Measurements from ENCODE around the gene SLC4A8. TPM values are rescaled to one million over a fixed set of nuclear protein-coding genes. Genes with fewer than 3 reads are reported as not detected.
A peak's percentile ranks its signal among the peaks of the same experiment; 100 is the strongest.

The SLC4A8 gene
- total and polyA plus RNA-seq, 9 of the 15 experiments (the other 6 are each of a cell fraction or from before 2014, with no cell fraction given), result 0.04 to 1.5 (median 0.12) TPM; not detected in 2

DNA sequence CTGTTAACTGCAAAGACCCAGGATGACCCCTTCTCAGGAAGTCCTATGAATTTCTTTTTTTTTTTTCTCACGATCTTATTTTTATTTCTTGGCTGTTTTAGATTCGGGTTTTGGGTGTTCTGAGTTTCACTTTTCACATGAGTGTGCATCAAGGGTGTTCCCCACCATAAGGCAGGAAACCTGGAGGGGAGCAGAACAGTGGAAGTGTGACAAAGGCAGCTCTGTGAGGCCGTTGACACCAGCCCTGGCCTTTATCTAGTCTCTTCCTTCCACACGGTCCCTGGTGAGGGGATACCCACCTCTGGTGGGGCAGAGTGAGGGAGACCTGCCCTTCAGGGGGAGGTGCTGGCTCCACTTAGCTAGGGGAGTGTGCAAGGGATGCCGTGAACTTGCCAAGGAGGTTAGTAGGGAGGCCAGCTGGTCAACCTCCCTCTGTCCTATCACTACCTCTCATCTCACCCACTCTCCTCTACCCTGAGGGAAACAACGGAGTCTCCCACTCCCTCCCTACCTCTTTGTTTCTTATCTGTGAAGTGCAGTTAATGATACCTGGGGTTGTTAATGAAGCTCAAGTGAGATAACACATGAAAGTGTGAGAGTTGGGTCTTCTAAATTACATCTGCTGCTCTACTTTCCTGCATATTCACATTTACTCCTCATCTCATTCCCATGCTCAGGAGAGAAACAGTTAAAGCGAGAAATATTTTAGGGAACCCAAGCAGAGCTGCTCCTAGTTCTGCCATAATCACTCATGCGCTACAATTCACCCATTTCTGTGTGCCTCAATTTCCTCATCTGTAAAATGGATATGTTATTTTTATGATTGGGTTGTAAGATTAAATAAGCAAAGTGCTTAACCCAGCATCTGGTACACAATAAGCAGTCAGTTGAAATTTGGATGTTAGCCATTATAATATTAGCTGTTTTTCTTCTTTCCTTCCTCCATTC, 29.1 kb upstream of the SLC4A8 start:
- Histone ChIP-seq H3K4me1 (replicated peaks in 1 of 2; ENCODE audit: control insufficient read depth in 2 of 2, insufficient read depth in 2 of 2, low read length in 2 of 2) (peaks cover 24 to 27% of the 10 kb centered on the region in 2 experiments), H2AFZ (ENCODE audit: low read depth, low read length) (peak overlapping the region; percentile 62), H4K20me1 (replicated peaks; ENCODE audit: control insufficient read depth, insufficient read depth, low read length) (no peaks in the 10 kb centered on the region), H3K9me3 (replicated peaks; ENCODE audit: control insufficient read depth, insufficient read depth, low read depth, low read length) (no peaks in the 10 kb centered on the region), H3K79me2 (ENCODE audit: control insufficient read depth, insufficient read depth, low read length) (no peaks in the 10 kb centered on the region), H3K9ac (ENCODE audit: insufficient read depth in 1 of 2, low read depth in 2 of 2, low read length in 2 of 2) (peak overlapping the region in 1 of 2 experiments; percentile 53; a peak in 1 of 4 replicates), H3K9me1 (ENCODE audit: control insufficient read depth, insufficient read depth, low read length) (no peaks in the 10 kb centered on the region), H3K4me2 (ENCODE audit: insufficient read depth, low read length) (peak overlapping the region; percentile 59; the same call in 1 of the 2 replicates), H3K4me3 (no peak overlapping the region), H3K27ac (ENCODE audit: extremely low read depth, low read depth, low read length) (peak overlapping the region; percentile 36; the same call in 2 of the 3 replicates), H3K27me3 (ENCODE audit: control insufficient read depth in 2 of 2, insufficient read depth in 2 of 2, low read length in 2 of 2) (no peaks in the 10 kb centered on the region), H3K36me3 (ENCODE audit: control insufficient read depth, insufficient read depth, low read length) (no peaks in the 10 kb centered on the region)
- BruUV-seq (replicated peaks), result no TSS peak
- ChIA-PET CTCF (ENCODE audit: low intra/inter-chr PET ratio) (no interaction called here), POLR2A (interaction anchor here (0.6 to 0.7 kb wide), 2 partner anchors 12 to 18 kb away, joined by 3 to 4 read pairs; no protein-coding TSS in a partner anchor)
- in situ Hi-C loops (cut with MboI) (no loop called here), intact Hi-C loops (cut with micrococcal nuclease) (no loop called here)
- WGBS (ENCODE audit: insufficient coverage, low coverage, missing lambda C conversion rate), result 5% methylated on average over 8 of the region's 8 CpGs
- DNase-seq (ENCODE audit: extremely low read depth in 1 of 4, low spot score in 3 of 4) (peak; percentile 79 to 93 (median 86)), FAIRE-seq (peak; percentile 88), ATAC-seq (peak; percentile 70)
- no peak for TF ChIP-seq TAF15 (IDR thresholded peaks at IDR 0.05; ENCODE audit: low read depth, low read length)
- no peak for TF ChIP-seq BACH1 (tag; IDR thresholded peaks at IDR 0.05)
- TF ChIP-seq NCOR1 (IDR thresholded peaks at IDR 0.05), result peak; percentile 85
- no peak for TF ChIP-seq TCFL5 (CRISPR knock-in tag; conservative IDR thresholded peaks at IDR 0.05)
- TF ChIP-seq CCNT2 (IDR thresholded peaks at IDR 0.05; ENCODE audit: borderline replicate concordance, extremely low read depth, insufficient read length, low read depth, low read length), result peak; percentile 86
- peak; percentile 61 for TF ChIP-seq SP1 (CRISPR knock-in tag; IDR thresholded peaks at IDR 0.05)
- TF ChIP-seq ELF2 (CRISPR knock-in tag; IDR thresholded peaks at IDR 0.05), result 0 out of 2 replicates have a peak, but pooled peaks have one; percentile 7
- TF ChIP-seq SMAD1 (IDR thresholded peaks at IDR 0.05; ENCODE audit: low read depth, low read length, partially characterized antibody), result no peak
- TF ChIP-seq, protein P1, sequence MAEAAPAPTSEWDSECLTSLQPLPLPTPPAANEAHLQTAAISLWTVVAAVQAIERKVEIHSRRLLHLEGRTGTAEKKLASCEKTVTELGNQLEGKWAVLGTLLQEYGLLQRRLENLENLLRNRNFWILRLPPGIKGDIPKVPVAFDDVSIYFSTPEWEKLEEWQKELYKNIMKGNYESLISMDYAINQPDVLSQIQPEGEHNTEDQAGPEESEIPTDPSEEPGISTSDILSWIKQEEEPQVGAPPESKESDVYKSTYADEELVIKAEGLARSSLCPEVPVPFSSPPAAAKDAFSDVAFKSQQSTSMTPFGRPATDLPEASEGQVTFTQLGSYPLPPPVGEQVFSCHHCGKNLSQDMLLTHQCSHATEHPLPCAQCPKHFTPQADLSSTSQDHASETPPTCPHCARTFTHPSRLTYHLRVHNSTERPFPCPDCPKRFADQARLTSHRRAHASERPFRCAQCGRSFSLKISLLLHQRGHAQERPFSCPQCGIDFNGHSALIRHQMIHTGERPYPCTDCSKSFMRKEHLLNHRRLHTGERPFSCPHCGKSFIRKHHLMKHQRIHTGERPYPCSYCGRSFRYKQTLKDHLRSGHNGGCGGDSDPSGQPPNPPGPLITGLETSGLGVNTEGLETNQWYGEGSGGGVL (CRISPR knock-in tag; IDR thresholded peaks at IDR 0.05), result no peak
- TF ChIP-seq PHF20 (IDR thresholded peaks at IDR 0.05; ENCODE audit: partially characterized antibody), result no peak
- TF ChIP-seq, protein P2, sequence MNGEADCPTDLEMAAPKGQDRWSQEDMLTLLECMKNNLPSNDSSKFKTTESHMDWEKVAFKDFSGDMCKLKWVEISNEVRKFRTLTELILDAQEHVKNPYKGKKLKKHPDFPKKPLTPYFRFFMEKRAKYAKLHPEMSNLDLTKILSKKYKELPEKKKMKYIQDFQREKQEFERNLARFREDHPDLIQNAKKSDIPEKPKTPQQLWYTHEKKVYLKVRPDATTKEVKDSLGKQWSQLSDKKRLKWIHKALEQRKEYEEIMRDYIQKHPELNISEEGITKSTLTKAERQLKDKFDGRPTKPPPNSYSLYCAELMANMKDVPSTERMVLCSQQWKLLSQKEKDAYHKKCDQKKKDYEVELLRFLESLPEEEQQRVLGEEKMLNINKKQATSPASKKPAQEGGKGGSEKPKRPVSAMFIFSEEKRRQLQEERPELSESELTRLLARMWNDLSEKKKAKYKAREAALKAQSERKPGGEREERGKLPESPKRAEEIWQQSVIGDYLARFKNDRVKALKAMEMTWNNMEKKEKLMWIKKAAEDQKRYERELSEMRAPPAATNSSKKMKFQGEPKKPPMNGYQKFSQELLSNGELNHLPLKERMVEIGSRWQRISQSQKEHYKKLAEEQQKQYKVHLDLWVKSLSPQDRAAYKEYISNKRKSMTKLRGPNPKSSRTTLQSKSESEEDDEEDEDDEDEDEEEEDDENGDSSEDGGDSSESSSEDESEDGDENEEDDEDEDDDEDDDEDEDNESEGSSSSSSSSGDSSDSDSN (IDR thresholded peaks at IDR 0.05; ENCODE audit: borderline replicate concordance in 1 of 2, low read depth in 2 of 2, low read length in 2 of 2), result 0 out of 4 replicates have a peak, but pooled peaks of 1 of the 2 experiments have one; percentile 20
- TF ChIP-seq, protein P3, sequence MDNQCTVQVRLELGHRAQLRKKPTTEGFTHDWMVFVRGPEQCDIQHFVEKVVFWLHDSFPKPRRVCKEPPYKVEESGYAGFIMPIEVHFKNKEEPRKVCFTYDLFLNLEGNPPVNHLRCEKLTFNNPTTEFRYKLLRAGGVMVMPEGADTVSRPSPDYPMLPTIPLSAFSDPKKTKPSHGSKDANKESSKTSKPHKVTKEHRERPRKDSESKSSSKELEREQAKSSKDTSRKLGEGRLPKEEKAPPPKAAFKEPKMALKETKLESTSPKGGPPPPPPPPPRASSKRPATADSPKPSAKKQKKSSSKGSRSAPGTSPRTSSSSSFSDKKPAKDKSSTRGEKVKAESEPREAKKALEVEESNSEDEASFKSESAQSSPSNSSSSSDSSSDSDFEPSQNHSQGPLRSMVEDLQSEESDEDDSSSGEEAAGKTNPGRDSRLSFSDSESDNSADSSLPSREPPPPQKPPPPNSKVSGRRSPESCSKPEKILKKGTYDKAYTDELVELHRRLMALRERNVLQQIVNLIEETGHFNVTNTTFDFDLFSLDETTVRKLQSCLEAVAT (IDR thresholded peaks at IDR 0.05), result no peak
- TF ChIP-seq KLF16 (IDR thresholded peaks at IDR 0.05), result peak; percentile 91
- peak; percentile 98 for TF ChIP-seq SOX6 (IDR thresholded peaks at IDR 0.05)
- TF ChIP-seq MAFK (IDR thresholded peaks at IDR 0.05; ENCODE audit: low read length), result no peak
- TF ChIP-seq ZNF589 (CRISPR knock-in tag; IDR thresholded peaks at IDR 0.05; ENCODE audit: low read depth), result no peak

All from K562 (cell line).